Adipocyte (in vitro differentiated cells): ENCODE data around the gene BAG5.
"Not testable (repeated sequence)": the region's sequence is repeated elsewhere in the genome, so short reads cannot be mapped to it uniquely, and the experiment has no call there.

ENCODE experiments used
- DNase-seq: peaks from one replicate; pipeline ENCODE4 v3.0.0-alpha.2; 2015; ENCODE audit warnings: low read depth
- H3K27me3 ChIP-seq: replicated peaks from 2 replicates; pipeline ENCODE4 v1.7.0; 2013; ENCODE audit warnings: mild to moderate bottlenecking, low read length, moderate library complexity; ENCODE audit not compliant: control insufficient read depth, insufficient read depth
- H3K36me3 ChIP-seq: 2 replicates; pipeline ENCODE4 v1.7.0; 2013; ENCODE audit warnings: low read length, mild to moderate bottlenecking, moderate library complexity; ENCODE audit not compliant: control insufficient read depth, insufficient read depth, severe bottlenecking
- H3K4me1 ChIP-seq: 2 replicates; pipeline ENCODE4 v1.7.0; 2013; ENCODE audit warnings: mild to moderate bottlenecking, low read length, moderate library complexity; ENCODE audit not compliant: control insufficient read depth, insufficient read depth
- H3K4me3 ChIP-seq: 2 replicates; pipeline ENCODE4 v1.7.0; 2013; ENCODE audit warnings: mild to moderate bottlenecking, low read length, moderate library complexity
- H3K9ac ChIP-seq: 2 replicates; pipeline ENCODE4 v1.7.0; 2013; ENCODE audit warnings: mild to moderate bottlenecking, low read length, moderate library complexity
- H3K9me3 ChIP-seq: 2 replicates; pipeline ENCODE4 v1.7.0; 2013; ENCODE audit warnings: mild to moderate bottlenecking, low read length, moderate library complexity; ENCODE audit not compliant: control insufficient read depth

The BAG5 gene

GRCh38 chr14:103529383-103530365, 32.8 kb downstream of the BAG5 start:
- H3K4me3 ChIP-seq: peak overlapping the region; percentile 99
- H3K36me3 ChIP-seq: peaks cover 5% of the 10 kb centered on the region
- no peak for DNase-seq
- H3K9me3 ChIP-seq: no peaks in the 10 kb centered on the region
- peaks cover 39% of the 10 kb centered on the region for H3K4me1 ChIP-seq
- peak overlapping the region; percentile 97 for H3K9ac ChIP-seq
- no peaks in the 10 kb centered on the region for H3K27me3 ChIP-seq

GRCh38 chr14:103528587-103529382, 33.7 kb downstream of the BAG5 start, which contains the start of gene TRMT61A:
Gene TRMT61A, plus strand, starts transcription at chr14:103529196. Its CDS starts 783 bp downstream, at chr14:103529979.
- Histone ChIP-seq H3K9me3 (no peaks in the 10 kb centered on the region), H3K4me1 (peaks cover 36% of the 10 kb centered on the region), H3K4me3 (peak within 1 kb of the TSS; percentile 99), H3K27me3 (no peaks in the 10 kb centered on the region), H3K36me3 (peaks cover 5% of the 10 kb centered on the region), H3K9ac (peak within 1 kb of the TSS; percentile 97)
- DNase-seq: peak; percentile 96

GRCh38 chr14:103528146-103528586, 34.3 kb downstream of the BAG5 start:
- no peaks in the 10 kb centered on the region for H3K9me3 ChIP-seq
- DNase-seq: peak; percentile 23
- H3K4me3 ChIP-seq: peak overlapping the region; percentile 85
- H3K27me3 ChIP-seq: no peaks in the 10 kb centered on the region
- peaks cover 38% of the 10 kb centered on the region for H3K4me1 ChIP-seq
- peaks cover 5% of the 10 kb centered on the region for H3K36me3 ChIP-seq
- peak overlapping the region; percentile 92 for H3K9ac ChIP-seq

DNA sequence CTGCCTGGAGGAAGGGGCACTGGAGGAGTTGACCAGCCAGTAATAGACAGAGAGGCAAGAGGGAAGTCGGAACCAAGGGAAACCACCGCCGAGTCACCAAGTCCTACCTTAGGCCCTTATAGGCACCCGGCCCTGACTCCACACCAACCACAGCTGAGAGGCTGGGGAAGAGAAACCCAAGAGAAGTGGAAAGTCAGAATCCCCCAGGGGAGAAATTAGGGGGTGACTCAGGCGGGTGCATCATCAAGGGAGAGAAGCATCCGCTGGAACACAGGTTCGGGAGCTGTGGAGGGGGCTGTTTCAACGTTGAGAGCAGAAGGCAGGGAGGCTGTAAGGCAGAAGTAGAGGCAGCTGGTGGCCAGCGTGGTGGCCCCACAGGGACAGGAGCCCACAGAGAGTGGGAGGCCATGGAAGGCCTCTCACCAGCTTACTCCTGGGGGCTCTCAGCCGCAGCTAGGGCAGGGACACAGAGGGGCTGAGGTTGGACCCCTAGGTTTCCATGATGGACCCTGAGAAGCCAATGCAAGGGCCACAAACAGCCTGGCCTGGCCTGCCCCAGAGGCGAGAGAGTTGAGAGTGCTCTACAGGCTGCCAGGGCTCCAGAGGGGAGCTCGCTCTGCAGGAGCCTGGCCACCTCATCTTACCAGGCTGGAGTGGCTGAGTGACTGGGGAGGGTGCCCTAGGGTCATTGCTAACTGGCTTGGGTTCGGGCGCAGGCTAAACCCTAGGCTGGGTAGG, 34.9 kb downstream of the BAG5 start:
- Histone ChIP-seq H3K9me3 (no peaks in the 10 kb centered on the region), H3K36me3 (peaks cover 5% of the 10 kb centered on the region), H3K27me3 (no peaks in the 10 kb centered on the region), H3K4me1 (peaks cover 41% of the 10 kb centered on the region), H3K4me3 (peak overlapping the region; percentile 85), H3K9ac (peak overlapping the region; percentile 92)
- no peak for DNase-seq

DNA sequence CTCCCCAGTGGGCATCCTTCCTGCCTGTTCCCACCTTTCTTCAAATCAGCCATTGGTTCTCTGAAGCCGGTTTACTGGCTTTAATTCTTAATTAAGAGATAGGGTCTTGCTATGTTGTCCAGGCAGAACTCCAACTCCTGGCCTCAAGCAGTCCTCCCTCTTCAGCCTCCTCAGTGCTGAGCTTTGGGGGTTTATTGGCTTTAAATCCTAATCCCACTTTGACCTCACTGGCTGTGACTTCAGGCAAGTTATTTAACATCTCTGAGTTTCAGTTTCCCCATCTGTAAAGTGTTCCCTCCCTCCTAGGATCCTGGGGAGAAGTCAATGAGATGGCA, 35.6 kb downstream of the BAG5 start:
- no peaks in the 10 kb centered on the region for H3K27me3 ChIP-seq
- no peaks in the 10 kb centered on the region for H3K9me3 ChIP-seq
- H3K9ac ChIP-seq: no peak overlapping the region
- H3K4me3 ChIP-seq: no peak overlapping the region
- H3K36me3 ChIP-seq: peaks cover 5% of the 10 kb centered on the region
- peaks cover 41% of the 10 kb centered on the region for H3K4me1 ChIP-seq
- no peak for DNase-seq

DNA sequence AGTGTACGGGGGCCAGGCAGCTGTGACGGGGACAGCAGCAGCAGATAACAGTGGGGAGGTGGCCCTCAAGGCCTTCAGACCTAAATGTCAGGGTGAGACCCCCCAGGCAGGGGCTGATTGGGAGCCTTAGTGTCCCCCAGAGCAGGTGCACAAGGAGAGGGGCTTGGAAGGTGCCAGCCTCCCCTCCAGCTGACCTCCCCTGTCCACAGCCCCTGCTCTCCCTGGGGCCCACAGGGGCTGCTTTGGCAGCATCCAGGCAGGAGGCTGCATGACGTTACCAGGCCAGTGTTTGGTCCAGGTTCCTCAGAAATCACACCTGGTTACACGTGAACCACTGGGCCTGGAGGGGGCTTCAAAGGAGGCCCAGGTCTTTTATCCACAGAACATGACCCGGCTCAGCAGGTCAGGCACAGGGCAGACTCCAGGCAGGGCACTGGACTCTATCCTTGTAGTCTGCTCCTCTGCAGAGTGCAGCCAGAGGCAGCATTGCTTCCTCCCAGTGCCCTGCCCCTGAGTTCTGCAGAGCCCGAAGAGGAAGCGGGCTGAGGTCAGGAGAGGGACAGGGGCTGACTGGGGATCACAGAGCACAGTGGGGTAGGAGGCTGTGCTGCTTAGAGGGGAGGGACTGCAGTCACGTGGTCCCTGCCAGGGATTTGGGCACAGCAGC, 36.1 kb downstream of the BAG5 start:
- no peak for DNase-seq
- Histone ChIP-seq H3K36me3 (peaks cover 5% of the 10 kb centered on the region), H3K4me3 (no peak overlapping the region), H3K4me1 (peaks cover 41% of the 10 kb centered on the region), H3K9ac (no peak overlapping the region), H3K9me3 (no peaks in the 10 kb centered on the region), H3K27me3 (no peaks in the 10 kb centered on the region)

DNA sequence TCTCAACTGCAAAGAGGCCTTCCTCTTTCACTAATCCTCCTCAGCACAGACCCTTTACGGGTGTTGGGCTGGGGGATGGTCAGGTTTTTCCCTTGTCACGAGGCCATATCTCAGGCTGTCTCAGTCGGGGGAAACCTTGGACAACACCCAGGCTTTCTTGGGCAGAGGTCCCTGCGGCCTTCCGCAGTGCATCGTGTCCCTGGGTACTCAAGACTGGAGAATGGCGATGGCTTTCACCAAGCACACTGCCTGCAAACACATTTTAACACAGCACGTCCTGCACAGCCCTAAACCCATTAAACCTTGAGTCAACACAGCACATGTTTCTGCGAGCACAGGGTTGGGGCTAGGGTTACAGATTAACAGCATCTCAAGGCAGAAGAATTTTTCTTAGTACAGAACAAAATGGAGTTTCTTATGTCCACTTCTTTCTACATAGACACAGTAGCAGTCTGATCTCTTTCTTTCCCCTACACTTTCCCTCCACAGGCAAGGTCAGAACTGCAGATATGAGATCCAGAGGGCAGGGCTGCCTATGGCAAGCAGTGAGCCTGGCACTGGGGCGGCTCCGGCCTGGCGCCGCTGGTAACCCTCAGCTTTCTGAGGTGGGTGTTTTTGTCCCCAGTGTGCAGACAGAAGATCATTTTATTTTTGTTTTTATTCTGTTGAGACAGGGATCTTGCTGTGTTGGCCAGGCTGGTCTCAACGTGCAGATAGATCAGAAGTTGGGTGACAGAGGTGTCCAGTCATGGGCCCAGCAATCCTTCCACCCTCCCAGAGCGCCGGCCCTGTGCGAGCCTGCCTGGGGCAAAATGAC, 36.8 kb downstream of the BAG5 start:
- not testable (repeated sequence) for DNase-seq, H3K4me3 ChIP-seq, H3K36me3 ChIP-seq, H3K9ac ChIP-seq, H3K27me3 ChIP-seq, H3K9me3 ChIP-seq
- peaks cover 38% of the 10 kb centered on the region for H3K4me1 ChIP-seq

GRCh38 chr14:103524002-103524935, 38.2 kb downstream of the BAG5 start:
- no peak for DNase-seq
- no peak overlapping the region for H3K4me3 ChIP-seq
- peaks cover 36% of the 10 kb centered on the region for H3K4me1 ChIP-seq
- no peaks in the 10 kb centered on the region for H3K27me3 ChIP-seq
- H3K9ac ChIP-seq: no peak overlapping the region
- H3K36me3 ChIP-seq: peaks cover 7% of the 10 kb centered on the region
- no peaks in the 10 kb centered on the region for H3K9me3 ChIP-seq

DNA sequence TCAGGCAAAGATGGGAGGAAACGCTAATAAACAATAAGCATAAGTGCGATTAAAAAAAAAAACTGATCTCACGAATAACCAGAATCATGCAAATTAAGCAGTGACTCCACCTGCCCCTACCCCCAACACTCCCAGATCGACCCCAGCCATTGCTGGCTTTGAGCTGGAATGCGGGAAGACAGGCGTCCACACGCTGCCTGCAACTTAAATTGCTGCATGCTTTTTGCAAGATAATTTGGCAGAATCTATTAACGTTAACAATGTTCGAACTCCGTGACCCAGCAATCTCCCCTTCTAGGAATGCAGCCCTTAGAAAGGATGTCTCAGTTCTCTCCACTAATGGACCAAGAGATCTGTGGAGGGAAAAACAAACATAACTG, 38.9 kb downstream of the BAG5 start:
- H3K9me3 ChIP-seq: no peaks in the 10 kb centered on the region
- H3K9ac ChIP-seq: no peak overlapping the region
- H3K4me1 ChIP-seq: peaks cover 40% of the 10 kb centered on the region
- no peak for DNase-seq
- H3K4me3 ChIP-seq: no peak overlapping the region
- peaks cover 7% of the 10 kb centered on the region for H3K36me3 ChIP-seq
- H3K27me3 ChIP-seq: no peaks in the 10 kb centered on the region
